ENCODE measurements around the gene NEU4.
"Not testable (repeated sequence)": the region's sequence is repeated elsewhere in the genome, so short reads cannot be mapped to it uniquely, and the experiment has no call there.

NEU4 gene

GRCh38 chr2:241798631-241799521 is 10.1 kb upstream of the NEU4 start:
- DNase-seq (ENCODE audit: low spot score) = peak; percentile 14
- in situ Hi-C loops (cut with MboI; ENCODE audit: low pct_unique_long_range_greater_than_20kb, low sequenced_read_pairs, unreplicated experiment) = no loop called here

DNA sequence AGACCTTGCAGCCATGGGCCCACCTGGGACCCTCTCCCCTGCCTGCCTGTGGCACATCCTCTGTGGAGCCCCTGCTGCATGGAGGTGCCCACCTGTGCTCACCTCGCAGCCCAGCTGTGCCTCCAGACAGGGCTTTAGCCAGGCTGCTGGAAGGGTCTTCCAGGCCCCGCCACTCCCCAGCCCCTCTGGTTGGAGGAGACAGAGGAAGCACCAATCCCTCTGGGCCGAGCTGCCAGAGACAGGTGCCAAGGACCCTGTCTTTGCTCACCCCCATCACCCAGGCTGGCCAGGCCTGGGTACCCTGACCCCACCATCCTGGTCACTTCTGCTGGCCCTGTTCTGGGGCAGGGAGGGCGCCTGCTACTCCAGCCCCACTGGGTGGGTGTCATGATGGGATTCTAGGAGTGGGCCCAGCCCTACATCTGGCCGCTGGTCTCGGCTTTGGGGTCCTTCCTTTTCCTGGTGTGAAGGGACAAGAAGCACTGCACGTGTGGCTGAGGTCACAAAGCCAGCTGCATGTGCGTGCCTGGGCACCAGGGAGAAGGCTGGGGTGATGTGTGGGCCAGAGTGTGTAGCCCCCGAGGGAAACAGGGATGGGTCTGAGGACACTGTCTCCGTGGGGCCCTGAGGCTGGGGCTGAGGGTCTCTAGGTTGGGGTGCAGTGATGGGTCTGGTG is 9.3 kb upstream of the NEU4 start:
- TF ChIP-seq CTCF (IDR thresholded peaks at IDR 0.05; ENCODE audit: extremely low read depth, insufficient read depth, missing control alignments) = no peak
- peak; percentile 13 for DNase-seq (ENCODE audit: low spot score)

More at GRCh38 chr2:241798631-241799521, 10.1 kb upstream of the NEU4 start:
- TF ChIP-seq CTCF (IDR thresholded peaks at IDR 0.05; ENCODE audit: extremely low read depth, insufficient read depth, missing control alignments) = no peak

DNA sequence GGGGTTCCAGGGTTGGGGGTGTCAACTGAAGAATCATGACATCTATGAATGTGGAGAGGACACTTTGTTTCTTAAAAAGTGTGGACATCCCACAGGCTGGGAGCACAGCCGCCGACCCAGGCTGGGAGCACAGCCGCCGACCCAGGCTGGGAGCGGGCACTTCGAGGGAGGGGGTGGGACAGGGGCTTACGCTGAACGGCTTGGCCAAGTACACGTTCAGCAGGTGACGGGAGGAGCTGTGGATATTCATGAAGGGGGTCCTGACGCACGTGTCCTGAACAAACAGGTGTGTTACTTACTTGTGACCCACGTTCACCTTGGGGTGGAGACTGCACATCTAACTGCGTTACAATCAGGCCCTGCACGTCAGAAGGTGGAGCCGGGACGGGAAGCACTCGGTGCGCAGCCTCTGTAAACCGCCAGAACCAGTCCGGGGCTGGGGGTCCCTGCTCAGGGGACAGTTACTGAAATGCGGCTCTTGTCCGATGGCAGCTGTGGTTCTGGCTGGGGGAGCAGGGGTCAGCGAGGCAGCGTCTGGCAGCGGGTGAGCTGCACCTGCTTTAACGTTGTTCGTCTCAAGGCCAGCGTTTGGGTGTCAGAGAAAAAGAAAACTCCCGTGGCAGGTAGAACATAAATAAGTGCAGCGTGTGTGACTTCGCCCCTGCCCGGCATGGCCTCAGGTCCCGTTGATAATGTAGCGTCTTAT is 8.6 kb upstream of the NEU4 start:
- in situ Hi-C loops (cut with MboI; ENCODE audit: low pct_unique_long_range_greater_than_20kb, low sequenced_read_pairs, unreplicated experiment); DNase-seq (ENCODE audit: low spot score): not testable (repeated sequence)

More for the DNA sequence above, 9.3 kb upstream of the NEU4 start:
- in situ Hi-C loops (cut with MboI; ENCODE audit: low pct_unique_long_range_greater_than_20kb, low sequenced_read_pairs, unreplicated experiment) = no loop called here

DNA sequence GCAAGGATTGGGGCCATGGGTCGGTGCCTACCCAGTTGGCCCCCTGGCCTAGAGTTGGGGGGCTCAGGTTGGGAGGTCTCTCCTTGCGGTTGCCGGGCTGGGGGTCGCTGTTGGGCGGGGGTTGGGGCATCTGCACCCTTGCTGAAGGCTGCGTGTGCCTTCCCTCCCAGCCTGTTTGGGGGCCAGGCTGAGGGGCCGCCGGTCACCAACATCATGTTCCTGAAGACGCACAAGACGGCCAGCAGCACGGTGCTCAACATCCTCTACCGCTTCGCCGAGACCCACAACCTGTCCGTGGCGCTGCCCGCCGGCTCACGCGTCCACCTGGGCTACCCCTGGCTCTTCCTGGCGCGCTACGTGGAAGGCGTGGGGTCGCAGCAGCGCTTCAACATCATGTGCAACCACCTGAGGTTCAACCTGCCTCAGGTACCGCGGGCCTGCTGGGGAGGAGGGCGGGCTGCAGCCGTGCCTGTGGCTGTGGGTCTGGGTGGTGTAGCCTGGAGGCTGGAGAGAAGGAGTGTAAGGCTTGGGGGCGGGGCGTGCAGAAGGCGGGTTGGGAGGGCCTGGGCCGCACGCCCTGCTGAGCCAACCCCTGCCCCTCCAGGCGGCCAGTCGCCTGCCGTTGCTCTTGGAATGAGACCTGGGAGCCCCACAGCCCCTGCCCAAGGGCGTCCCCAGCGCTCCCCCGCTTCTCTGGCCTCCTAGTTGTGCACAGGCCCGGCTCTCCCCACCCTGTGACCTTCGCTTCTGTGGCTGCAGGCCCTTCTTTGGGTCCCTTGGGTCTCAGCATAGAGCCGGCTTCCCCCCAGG is 7.2 kb upstream of the NEU4 start:
- DNase-seq (ENCODE audit: low spot score) = peak; percentile 26
- in situ Hi-C loops (cut with MboI; ENCODE audit: low pct_unique_long_range_greater_than_20kb, low sequenced_read_pairs, unreplicated experiment) = no loop called here
- TF ChIP-seq CTCF (IDR thresholded peaks at IDR 0.05; ENCODE audit: extremely low read depth, insufficient read depth, missing control alignments) = no peak

- in situ Hi-C loops (cut with MboI; ENCODE audit: low pct_unique_long_range_greater_than_20kb, low sequenced_read_pairs, unreplicated experiment) = no loop called here
- peak; percentile 23 for DNase-seq (ENCODE audit: low spot score)
Observed at GRCh38 chr2:241802421-241803318, 6.3 kb upstream of the NEU4 start.

More at GRCh38 chr2:241802421-241803318, 6.3 kb upstream of the NEU4 start:
- no peak for TF ChIP-seq CTCF (IDR thresholded peaks at IDR 0.05; ENCODE audit: extremely low read depth, insufficient read depth, missing control alignments)

All from GM13977 (cell line).